ENCODE results near the gene SCN7A.

Gene SCN7A

GRCh38 chr2:166513952-166514351, 19.9 kb upstream of the SCN7A start:
- no peak for TF ChIP-seq EZH2phosphoT487 (conservative IDR thresholded peaks at IDR 0.05; ENCODE audit: low read length)
- TF ChIP-seq, protein P1, sequence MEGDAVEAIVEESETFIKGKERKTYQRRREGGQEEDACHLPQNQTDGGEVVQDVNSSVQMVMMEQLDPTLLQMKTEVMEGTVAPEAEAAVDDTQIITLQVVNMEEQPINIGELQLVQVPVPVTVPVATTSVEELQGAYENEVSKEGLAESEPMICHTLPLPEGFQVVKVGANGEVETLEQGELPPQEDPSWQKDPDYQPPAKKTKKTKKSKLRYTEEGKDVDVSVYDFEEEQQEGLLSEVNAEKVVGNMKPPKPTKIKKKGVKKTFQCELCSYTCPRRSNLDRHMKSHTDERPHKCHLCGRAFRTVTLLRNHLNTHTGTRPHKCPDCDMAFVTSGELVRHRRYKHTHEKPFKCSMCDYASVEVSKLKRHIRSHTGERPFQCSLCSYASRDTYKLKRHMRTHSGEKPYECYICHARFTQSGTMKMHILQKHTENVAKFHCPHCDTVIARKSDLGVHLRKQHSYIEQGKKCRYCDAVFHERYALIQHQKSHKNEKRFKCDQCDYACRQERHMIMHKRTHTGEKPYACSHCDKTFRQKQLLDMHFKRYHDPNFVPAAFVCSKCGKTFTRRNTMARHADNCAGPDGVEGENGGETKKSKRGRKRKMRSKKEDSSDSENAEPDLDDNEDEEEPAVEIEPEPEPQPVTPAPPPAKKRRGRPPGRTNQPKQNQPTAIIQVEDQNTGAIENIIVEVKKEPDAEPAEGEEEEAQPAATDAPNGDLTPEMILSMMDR (IDR thresholded peaks at IDR 0.05; ENCODE audit: insufficient read depth, low read length, poor library complexity, severe bottlenecking), result no peak
- Histone ChIP-seq H3K4me2 (ENCODE audit: low read depth, low read length, poor library complexity, severe bottlenecking) (no peak overlapping the region), H3F3A (ENCODE audit: insufficient read depth) (no peaks in the 10 kb centered on the region), H3K36me3 (ENCODE audit: low read length) (no peaks in the 10 kb centered on the region), H3K9me2 (replicated peaks; ENCODE audit: insufficient read depth, low read length) (no peaks in the 10 kb centered on the region), H3K79me2 (ENCODE audit: insufficient read depth, low read length) (no peaks in the 10 kb centered on the region), H2AFZ (ENCODE audit: low read depth, low read length, severe bottlenecking) (no peak overlapping the region), H4K20me1 (ENCODE audit: low read depth, low read length) (no peaks in the 10 kb centered on the region), H3K9ac (ENCODE audit: low read length) (no peak overlapping the region), H3K4me3 (ENCODE audit: insufficient read depth, low read length, poor library complexity, severe bottlenecking) (no peak overlapping the region), H3K27me3 (ENCODE audit: low read length) (no peaks in the 10 kb centered on the region), H3K9me3 (ENCODE audit: insufficient read depth, low read length) (no peaks in the 10 kb centered on the region), H3K27ac (ENCODE audit: low read depth, low read length) (no peak overlapping the region)

DNA sequence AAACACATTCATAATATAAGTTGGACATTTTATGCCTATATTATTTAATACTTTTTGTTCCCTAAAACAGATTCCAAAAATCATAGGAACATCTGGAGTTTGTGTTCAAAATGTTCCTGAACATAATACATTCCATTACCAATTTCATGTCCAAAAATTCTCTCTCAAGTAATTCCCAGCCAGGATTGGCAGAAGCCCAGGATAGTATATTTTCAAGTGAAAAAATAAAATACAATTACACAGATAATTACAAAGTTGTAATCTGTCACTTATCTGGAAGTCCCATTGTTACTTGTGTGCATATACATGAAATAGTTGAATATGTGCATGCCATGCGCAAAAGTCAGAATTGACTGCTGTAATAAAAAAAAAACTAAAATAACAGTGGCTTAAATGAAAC, 5.2 kb upstream of the SCN7A start:
- H3K4me3 ChIP-seq (ENCODE audit: insufficient read depth, low read length, poor library complexity, severe bottlenecking), result no peak overlapping the region
- H3K9ac ChIP-seq (ENCODE audit: low read length), result no peak overlapping the region
- no peak overlapping the region for H3K4me2 ChIP-seq (ENCODE audit: low read depth, low read length, poor library complexity, severe bottlenecking)
- no peaks in the 10 kb centered on the region for H3K9me3 ChIP-seq (ENCODE audit: insufficient read depth, low read length)
- no peaks in the 10 kb centered on the region for H3K79me2 ChIP-seq (ENCODE audit: insufficient read depth, low read length)
- H3F3A ChIP-seq (ENCODE audit: insufficient read depth), result no peaks in the 10 kb centered on the region
- H3K9me2 ChIP-seq (replicated peaks; ENCODE audit: insufficient read depth, low read length), result no peaks in the 10 kb centered on the region
- H3K27me3 ChIP-seq (ENCODE audit: low read length), result no peaks in the 10 kb centered on the region
- no peak overlapping the region for H3K27ac ChIP-seq (ENCODE audit: low read depth, low read length)
- no peaks in the 10 kb centered on the region for H4K20me1 ChIP-seq (ENCODE audit: low read depth, low read length)
- H2AFZ ChIP-seq (ENCODE audit: low read depth, low read length, severe bottlenecking), result no peak overlapping the region
- TF ChIP-seq, protein P1 (IDR thresholded peaks at IDR 0.05; ENCODE audit: insufficient read depth, low read length, poor library complexity, severe bottlenecking), result no peak
- no peak for TF ChIP-seq EZH2phosphoT487 (conservative IDR thresholded peaks at IDR 0.05; ENCODE audit: low read length)
- H3K36me3 ChIP-seq (ENCODE audit: low read length), result no peaks in the 10 kb centered on the region

- Histone ChIP-seq H3K27ac (ENCODE audit: low read depth, low read length) (no peak overlapping the region), H3K9ac (ENCODE audit: low read length) (no peak overlapping the region), H3K36me3 (ENCODE audit: low read length) (no peaks in the 10 kb centered on the region), H3F3A (ENCODE audit: insufficient read depth) (no peaks in the 10 kb centered on the region), H3K27me3 (ENCODE audit: low read length) (no peaks in the 10 kb centered on the region), H3K9me2 (replicated peaks; ENCODE audit: insufficient read depth, low read length) (no peaks in the 10 kb centered on the region), H3K9me3 (ENCODE audit: insufficient read depth, low read length) (no peaks in the 10 kb centered on the region), H2AFZ (ENCODE audit: low read depth, low read length, severe bottlenecking) (no peak overlapping the region), H3K79me2 (ENCODE audit: insufficient read depth, low read length) (no peaks in the 10 kb centered on the region), H3K4me2 (ENCODE audit: low read depth, low read length, poor library complexity, severe bottlenecking) (no peak overlapping the region), H4K20me1 (ENCODE audit: low read depth, low read length) (no peaks in the 10 kb centered on the region), H3K4me3 (ENCODE audit: insufficient read depth, low read length, poor library complexity, severe bottlenecking) (no peak overlapping the region)
- TF ChIP-seq, protein P1 (IDR thresholded peaks at IDR 0.05; ENCODE audit: insufficient read depth, low read length, poor library complexity, severe bottlenecking), result no peak
- no peak for TF ChIP-seq EZH2phosphoT487 (conservative IDR thresholded peaks at IDR 0.05; ENCODE audit: low read length)
These were observed 2.6 kb downstream of the SCN7A start for GRCh38 chr2:166491461-166491860.
